Measurements from ENCODE around the gene RGL2. TPM values are rescaled to one million over a fixed set of nuclear protein-coding genes. Genes with fewer than 3 reads are reported as not detected.

The RGL2 gene
- total and polyA plus RNA-seq, 8 donors = 83.3 to 157 (median 137) TPM

DNA sequence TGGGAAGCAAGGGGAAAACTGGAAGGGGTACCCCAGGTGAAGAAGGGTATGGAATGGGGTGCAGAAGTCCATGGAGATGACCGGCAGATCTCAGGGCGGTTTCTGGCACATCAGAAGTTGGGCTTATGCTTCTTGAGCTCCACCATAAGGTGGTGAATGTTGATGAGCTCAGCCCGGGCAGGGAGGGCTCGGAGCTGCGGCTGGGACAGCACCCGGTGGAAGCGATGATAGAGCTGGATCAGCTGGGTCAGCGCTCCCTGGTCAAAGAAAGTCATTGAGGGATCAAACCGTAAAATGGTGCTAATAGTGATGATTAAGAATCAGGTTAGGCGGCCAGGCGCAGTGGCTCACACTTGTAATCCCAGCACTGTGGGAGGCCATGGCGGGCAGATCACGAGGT, 48.0 kb downstream of the RGL2 start:
- ATAC-seq = no peak
- H3K27ac ChIP-seq = no peak overlapping the region

GRCh38 chr6:33249732-33250630, 48.8 kb downstream of the RGL2 start:
- ATAC-seq = no peak
- H3K4me3 ChIP-seq = peak overlapping the region; percentile 43 to 50
- H3K9me3 ChIP-seq = no peaks in the 10 kb centered on the region
- peaks cover 11 to 31% of the 10 kb centered on the region in 2 donors for H3K4me1 ChIP-seq
- H3K36me3 ChIP-seq = peaks cover 0 to 5% of the 10 kb centered on the region in 2 donors
- no peaks in the 10 kb centered on the region for H3K27me3 ChIP-seq
- H3K27ac ChIP-seq = peak overlapping the region; percentile 91 to 92
- peak in 1 of 4 donors; percentile 35 for DNase-seq
- TF ChIP-seq CTCF (IDR thresholded peaks at IDR 0.05) = no peak
- intact Hi-C loops (cut with DNase I) = loop anchor here in 1 of 2 donors (10.0 kb wide), 2 partner anchors 85 to 135 kb away; no protein-coding TSS in a partner anchor

More for the DNA sequence above, 48.0 kb downstream of the RGL2 start:
- no peak for DNase-seq
- no peak for TF ChIP-seq CTCF (IDR thresholded peaks at IDR 0.05)
- H3K4me1 ChIP-seq = peaks cover 11 to 31% of the 10 kb centered on the region in 2 donors
- no peaks in the 10 kb centered on the region for H3K27me3 ChIP-seq
- intact Hi-C loops (cut with DNase I) = no loop called here
- no peaks in the 10 kb centered on the region for H3K9me3 ChIP-seq
- H3K36me3 ChIP-seq = peaks cover 0 to 5% of the 10 kb centered on the region in 2 donors
- no peak overlapping the region for H3K4me3 ChIP-seq

- H3K9me3 ChIP-seq = no peaks in the 10 kb centered on the region
- H3K4me1 ChIP-seq = peaks cover 11 to 31% of the 10 kb centered on the region in 2 donors
- no peak for TF ChIP-seq CTCF (IDR thresholded peaks at IDR 0.05)
- peak; percentile 95 for ATAC-seq
- peak overlapping the region; percentile 43 to 50 for H3K4me3 ChIP-seq
- intact Hi-C loops (cut with DNase I) = loop anchor here in 1 of 2 donors (10.0 kb wide), 2 partner anchors 84 to 134 kb away; no protein-coding TSS in a partner anchor
- peak overlapping the region; percentile 91 to 92 for H3K27ac ChIP-seq
- H3K27me3 ChIP-seq = no peaks in the 10 kb centered on the region
- peaks cover 0 to 5% of the 10 kb centered on the region in 2 donors for H3K36me3 ChIP-seq
- DNase-seq = peak; percentile 92 to 98 (median 98)
These were observed 49.6 kb downstream of the RGL2 start for GRCh38 chr6:33248932-33249731.

GRCh38 chr6:33248643-33248931, 50.2 kb downstream of the RGL2 start:
- Histone ChIP-seq H3K27me3 (no peaks in the 10 kb centered on the region), H3K4me3 (peak overlapping the region; percentile 43 to 50), H3K27ac (peak overlapping the region; percentile 91 to 92), H3K9me3 (no peaks in the 10 kb centered on the region), H3K36me3 (peaks cover 0 to 5% of the 10 kb centered on the region in 2 donors), H3K4me1 (peaks cover 11 to 31% of the 10 kb centered on the region in 2 donors)
- TF ChIP-seq CTCF (IDR thresholded peaks at IDR 0.05) = peak; percentile 8 to 25
- DNase-seq (no peak), ATAC-seq (peak; percentile 7)
- intact Hi-C loops (cut with DNase I) = loop anchor here in 1 of 2 donors (10.0 kb wide), 2 partner anchors 84 to 134 kb away; no protein-coding TSS in a partner anchor
